ENCODE measurements around the gene ZC3H7B. TPM values are rescaled to one million over a fixed set of nuclear protein-coding genes. Genes with fewer than 3 reads are reported as not detected.
"Not testable (repeated sequence)": the region's sequence is repeated elsewhere in the genome, so short reads cannot be mapped to it uniquely, and the experiment has no call there.

Gene ZC3H7B
- total RNA-seq, 4 donors from 2014 or later, result 29.5 to 43.6 (median 35.7) TPM

DNA sequence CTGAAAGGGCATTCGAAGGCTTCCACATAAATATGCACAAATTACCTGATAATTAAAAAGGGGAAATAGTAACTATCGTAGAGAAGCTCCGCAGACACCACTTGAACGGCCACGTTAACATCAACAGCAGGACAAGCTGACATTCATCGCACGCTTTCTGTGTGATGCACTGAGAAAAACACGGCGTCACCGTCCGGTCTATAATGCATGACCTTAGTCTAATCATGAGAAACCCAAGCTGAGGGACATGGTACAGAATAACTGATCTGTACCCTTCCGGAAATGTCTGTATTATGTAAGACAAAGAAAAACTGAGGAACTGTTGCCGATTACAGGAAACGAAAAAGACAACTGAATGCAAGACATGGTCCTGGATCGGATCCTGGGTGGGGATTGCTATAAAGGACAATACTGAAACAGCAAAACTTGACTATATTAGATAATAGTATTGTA, 14.7 kb upstream of the ZC3H7B start:
- WGBS, 2 donors (ENCODE audit: low coverage in 1 of 2), result 0 to 2% methylated on average over 14 to 15 of the region's 15 CpGs
- H3K27me3 ChIP-seq, result no peaks in the 10 kb centered on the region
- in situ Hi-C loops (cut with MboI; ENCODE audit: low pct_ligation_motif_present in 1 of 4, low pct_unique_long_range_greater_than_20kb in 1 of 4, low sequenced_read_pairs in 3 of 4) (no loop called here), intact Hi-C loops (cut with DNase I; ENCODE audit: low total_unique reads) (no loop called here)
- no peak for DNase-seq
- no peaks in the 10 kb centered on the region for H3K9me3 ChIP-seq
- no peaks in the 10 kb centered on the region for H3K36me3 ChIP-seq
- peak overlapping the region; percentile 87 to 91 (median 89) for H3K27ac ChIP-seq
- H3K4me1 ChIP-seq, result peaks cover 8 to 39% (median 20%) of the 10 kb centered on the region in 4 donors
- peak overlapping the region; percentile 33 to 81 (median 62) for H3K4me3 ChIP-seq
- no peak for TF ChIP-seq POLR2AphosphoS5 (IDR thresholded peaks at IDR 0.05)
- TF ChIP-seq POLR2A (IDR thresholded peaks at IDR 0.05), result peak; percentile 1

DNA sequence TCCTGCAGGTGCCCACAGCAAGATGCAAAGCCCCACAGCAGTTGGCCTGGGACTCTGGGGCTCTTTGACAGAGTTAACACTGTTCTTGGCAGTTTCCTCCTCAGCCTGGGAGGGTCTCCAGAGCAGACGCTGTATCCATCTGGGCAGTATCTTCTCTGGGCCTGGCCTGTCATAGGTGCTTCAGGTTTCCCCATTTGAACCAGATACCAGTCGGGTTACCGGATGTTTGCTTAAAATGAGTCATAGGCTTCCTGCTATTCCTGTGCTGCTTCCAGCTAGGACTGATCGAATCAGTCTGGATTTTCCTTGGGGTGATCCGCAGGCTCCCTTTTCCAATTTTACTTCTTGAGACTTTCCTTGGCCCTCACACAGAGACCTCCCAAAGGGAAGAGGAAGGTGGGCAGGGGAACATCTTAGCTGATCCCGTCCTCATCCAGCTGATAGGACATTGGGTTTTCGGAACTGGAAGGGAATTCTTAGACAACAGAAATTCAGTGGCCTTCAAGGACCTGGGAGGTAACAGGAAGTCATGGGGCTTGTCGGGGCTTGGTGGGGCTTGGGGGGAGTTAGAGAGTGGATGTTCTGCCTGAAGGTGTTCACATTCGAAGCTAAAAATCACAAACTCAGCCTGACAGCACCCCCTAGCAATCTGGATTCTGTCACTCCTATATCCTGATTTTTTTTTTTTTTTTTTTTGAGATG, 12.9 kb upstream of the ZC3H7B start:
- H3K4me1 ChIP-seq, result peaks cover 8 to 39% (median 20%) of the 10 kb centered on the region in 4 donors
- intact Hi-C loops (cut with DNase I; ENCODE audit: low total_unique reads) (no loop called here), in situ Hi-C loops (cut with MboI; ENCODE audit: low pct_ligation_motif_present in 1 of 4, low pct_unique_long_range_greater_than_20kb in 1 of 4, low sequenced_read_pairs in 3 of 4) (no loop called here)
- H3K27ac ChIP-seq, result peak overlapping the region; percentile 76 to 91 (median 88)
- H3K9me3 ChIP-seq, result no peaks in the 10 kb centered on the region
- WGBS, 2 donors (ENCODE audit: low coverage in 1 of 2), result 40 to 58% methylated on average over 1 to 9 of the region's 9 CpGs
- DNase-seq, result peak; percentile 35
- peak overlapping the region in 1 of 4 donors; percentile 18 for H3K4me3 ChIP-seq
- H3K36me3 ChIP-seq, result no peaks in the 10 kb centered on the region
- peak; percentile 47 for TF ChIP-seq POLR2A (IDR thresholded peaks at IDR 0.05)
- no peak for TF ChIP-seq EP300 (IDR thresholded peaks at IDR 0.05; ENCODE audit: low read depth)
- peak; percentile 37 to 60 (median 42) for TF ChIP-seq POLR2AphosphoS5 (IDR thresholded peaks at IDR 0.05)
- TF ChIP-seq CTCF (IDR thresholded peaks at IDR 0.05), result no peak
- H3K27me3 ChIP-seq, result no peaks in the 10 kb centered on the region

- TF ChIP-seq EP300 (IDR thresholded peaks at IDR 0.05; ENCODE audit: low read depth), result no peak
- TF ChIP-seq POLR2A (IDR thresholded peaks at IDR 0.05), result no peak
- TF ChIP-seq POLR2AphosphoS5 (IDR thresholded peaks at IDR 0.05), result no peak
- no peak for TF ChIP-seq CTCF (IDR thresholded peaks at IDR 0.05)
- H3K9me3 ChIP-seq, result no peaks in the 10 kb centered on the region
- peak overlapping the region in 1 of 4 donors; percentile 76 for H3K27ac ChIP-seq
- no peak overlapping the region for H3K4me3 ChIP-seq
- no peak for DNase-seq
- H3K4me1 ChIP-seq, result peaks cover 7 to 35% (median 19%) of the 10 kb centered on the region in 4 donors
- 100% methylated on average over 1 of the region's 1 CpG for WGBS, 2 donors (ENCODE audit: low coverage in 1 of 2)
- intact Hi-C loops (cut with DNase I; ENCODE audit: low total_unique reads) (no loop called here), in situ Hi-C loops (cut with MboI; ENCODE audit: low pct_ligation_motif_present in 1 of 4, low pct_unique_long_range_greater_than_20kb in 1 of 4, low sequenced_read_pairs in 3 of 4) (no loop called here)
- no peaks in the 10 kb centered on the region for H3K36me3 ChIP-seq
- no peaks in the 10 kb centered on the region for H3K27me3 ChIP-seq
These were observed 11.7 kb upstream of the ZC3H7B start for GRCh38 chr22:41289671-41290070.

DNA sequence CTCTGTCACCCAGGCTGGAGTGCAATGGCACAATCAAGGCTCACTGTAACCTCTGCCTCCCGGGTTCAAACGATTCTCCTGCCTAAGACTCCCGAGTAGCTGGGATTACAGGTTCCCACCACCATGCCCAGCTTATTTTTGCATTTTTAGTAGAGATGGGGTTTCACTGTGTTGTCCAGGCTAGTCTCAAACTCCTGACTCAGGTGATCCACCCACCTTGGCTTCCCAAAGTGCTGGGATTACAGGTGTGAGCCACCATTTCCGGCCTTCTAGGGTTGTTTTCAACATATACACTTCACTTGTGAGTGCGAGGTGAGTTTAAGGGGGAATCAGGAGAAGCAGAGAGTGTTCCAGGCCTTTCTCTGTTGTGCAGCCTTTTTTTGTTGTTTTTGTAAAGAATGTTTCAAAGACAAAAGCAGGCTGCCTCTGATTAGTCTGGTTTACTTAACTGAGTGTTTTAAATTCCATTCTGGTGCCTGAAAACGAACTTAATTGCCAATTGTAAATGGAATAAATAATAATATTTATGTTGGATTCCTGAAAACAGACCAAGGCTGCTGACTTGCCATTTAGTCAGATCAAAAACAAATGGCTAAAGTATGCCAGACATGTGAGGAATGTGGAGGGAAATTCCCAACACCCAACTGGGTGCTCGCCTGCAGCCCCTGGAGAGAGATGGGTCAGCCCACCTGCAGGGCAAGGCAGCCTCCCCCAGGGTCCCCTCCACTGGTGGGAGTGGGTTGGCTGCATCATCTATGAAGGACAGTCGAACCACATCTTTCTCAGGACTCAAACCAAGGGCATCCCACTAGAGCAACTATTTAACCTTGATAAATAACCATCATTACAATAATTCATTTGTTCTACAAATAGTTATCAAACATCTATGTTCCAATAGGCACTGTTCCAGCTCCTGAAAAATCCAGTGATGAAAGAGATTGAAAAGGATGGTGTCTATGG, 10.8 kb upstream of the ZC3H7B start:
- no peak for TF ChIP-seq CTCF (IDR thresholded peaks at IDR 0.05)
- TF ChIP-seq POLR2AphosphoS5 (IDR thresholded peaks at IDR 0.05), result no peak
- TF ChIP-seq EP300 (IDR thresholded peaks at IDR 0.05; ENCODE audit: low read depth), result no peak
- TF ChIP-seq POLR2A (IDR thresholded peaks at IDR 0.05), result no peak
- H3K27me3 ChIP-seq, result no peaks in the 10 kb centered on the region
- intact Hi-C loops (cut with DNase I; ENCODE audit: low total_unique reads), result no loop called here
- H3K27ac ChIP-seq, result peak overlapping the region in 2 of 4 donors; percentile 14 to 76
- peaks cover 6 to 27% (median 11%) of the 10 kb centered on the region in 4 donors for H3K4me1 ChIP-seq
- 66 to 68% methylated on average over 7 to 8 of the region's 8 CpGs for WGBS, 2 donors (ENCODE audit: low coverage in 1 of 2)
- no peak for DNase-seq
- in situ Hi-C loops (cut with MboI; ENCODE audit: low pct_ligation_motif_present in 1 of 4, low pct_unique_long_range_greater_than_20kb in 1 of 4, low sequenced_read_pairs in 3 of 4), result no loop called here
- H3K36me3 ChIP-seq, result no peaks in the 10 kb centered on the region
- H3K4me3 ChIP-seq, result no peak overlapping the region
- H3K9me3 ChIP-seq, result no peaks in the 10 kb centered on the region

GRCh38 chr22:41294816-41295215, 6.5 kb upstream of the ZC3H7B start:
- H3K4me3 ChIP-seq; intact Hi-C loops (cut with DNase I; ENCODE audit: low total_unique reads); in situ Hi-C loops (cut with MboI; ENCODE audit: low pct_ligation_motif_present in 1 of 4, low pct_unique_long_range_greater_than_20kb in 1 of 4, low sequenced_read_pairs in 3 of 4); H3K27me3 ChIP-seq; H3K4me1 ChIP-seq; H3K9me3 ChIP-seq; DNase-seq; H3K36me3 ChIP-seq; H3K27ac ChIP-seq: not testable (repeated sequence)
- 42% methylated on average over 2 of the region's 28 CpGs; no CpG with 5 or more reads in 1 of the 2 donors for WGBS, 2 donors (ENCODE audit: low coverage in 1 of 2)
